Activated CD4-positive, CD25-positive, alpha-beta regulatory T cell treated with anti-CD3 and anti-CD28 coated beads, Interleukin-2, amount 50 U/mL, for 16 hours (primary cell): Measurements from ENCODE around the gene MOB2.
"Not testable (repeated sequence)": the region's sequence is repeated elsewhere in the genome, so short reads cannot be mapped to it uniquely, and the experiment has no call there.

Source experiments
- DNase-seq: peaks from one replicate; pipeline ENCODE4 v3.0.0-alpha.2; 2020; ENCODE audit warnings: low read depth, low spot score

MOB2 gene

GRCh38 chr11:1442807-1443366 lies 43.7 kb downstream of the MOB2 start:
- no peak for DNase-seq

- no peak for DNase-seq
These were observed 44.4 kb downstream of the MOB2 start for GRCh38 chr11:1442163-1442562.

- DNase-seq = no peak
These were observed 46.1 kb downstream of the MOB2 start for GRCh38 chr11:1440496-1440895.

GRCh38 chr11:1440066-1440465 lies 46.5 kb downstream of the MOB2 start:
- DNase-seq = no peak

- DNase-seq = no peak
These were observed 47.2 kb downstream of the MOB2 start for GRCh38 chr11:1439341-1439740.

GRCh38 chr11:1438967-1439330 lies 47.6 kb downstream of the MOB2 start:
- no peak for DNase-seq

GRCh38 chr11:1438261-1438966 lies 48.2 kb downstream of the MOB2 start:
- no peak for DNase-seq

- DNase-seq = no peak
These were observed 49.1 kb downstream of the MOB2 start for GRCh38 chr11:1437500-1437899.

- DNase-seq = no peak
These were observed 50.0 kb downstream of the MOB2 start for GRCh38 chr11:1436468-1437039.

- DNase-seq = no peak
These were observed 50.6 kb downstream of the MOB2 start for GRCh38 chr11:1435820-1436467.

GRCh38 chr11:1435479-1435819 lies 51.1 kb downstream of the MOB2 start:
- not testable (repeated sequence) for DNase-seq

GRCh38 chr11:1433977-1434640 lies 52.5 kb downstream of the MOB2 start:
- no peak for DNase-seq

- DNase-seq = no peak
These were observed 53.0 kb downstream of the MOB2 start for GRCh38 chr11:1433568-1433967.

- no peak for DNase-seq
These were observed 57.7 kb downstream of the MOB2 start for GRCh38 chr11:1428762-1429316.

- no peak for DNase-seq
These were observed 61.1 kb downstream of the MOB2 start for GRCh38 chr11:1425439-1425838.

- DNase-seq = no peak
These were observed 61.6 kb downstream of the MOB2 start for GRCh38 chr11:1425006-1425405.

- DNase-seq = not testable (repeated sequence)
These were observed 63.2 kb downstream of the MOB2 start for GRCh38 chr11:1423406-1423805.

GRCh38 chr11:1422981-1423380 lies 63.6 kb downstream of the MOB2 start:
- no peak for DNase-seq

- no peak for DNase-seq
These were observed 64.1 kb downstream of the MOB2 start for GRCh38 chr11:1422481-1422880.

- DNase-seq = no peak
These were observed 65.3 kb downstream of the MOB2 start for GRCh38 chr11:1421291-1421690.

GRCh38 chr11:1419811-1420210 lies 66.8 kb downstream of the MOB2 start:
- DNase-seq = no peak
